HepG2 (cell line): ENCODE data around the gene ZNF563. TPM values are rescaled to one million over a fixed set of nuclear protein-coding genes. Genes with fewer than 3 reads are reported as not detected.

ENCODE experiments used
- ATM ChIP-seq: fragments of 450-650 bp; IDR thresholded peaks from 2 replicates; pipeline ENCODE4 v1.7.1; 2017; ENCODE audit warnings: mild to moderate bottlenecking, borderline replicate concordance
- CCDC6 ChIP-seq: sonication (generic); formaldehyde crosslinking; IDR thresholded peaks from 2 replicates; pipeline ENCODE4 v1.8.1; 2022; ENCODE audit warnings: mild to moderate bottlenecking, missing genetic modification reagents, moderate library complexity
- CEBPZ ChIP-seq: IDR thresholded peaks from 2 replicates; pipeline ENCODE4 v1.6.1; 2012; ENCODE audit warnings: low read length, improper control_type of control experiment
- DR1 ChIP-seq: sonication (generic); formaldehyde crosslinking; IDR thresholded peaks from 2 replicates; pipeline ENCODE4 v1.8.0; 2021; ENCODE audit warnings: mild to moderate bottlenecking, missing genetic modification reagents, inconsistent platforms
- ETV6 ChIP-seq: sonication (generic); formaldehyde crosslinking; conservative IDR thresholded peaks from 2 replicates; pipeline ENCODE4 v1.4.0; 2020; ENCODE audit warnings: missing genetic modification reagents
- HDAC2 ChIP-seq: sonication (generic); formaldehyde crosslinking; IDR thresholded peaks from 2 replicates; pipeline ENCODE4 v1.4.0; 2020; ENCODE audit warnings: missing genetic modification reagents
- MEF2D ChIP-seq: sonication (generic); formaldehyde crosslinking; IDR thresholded peaks from 2 replicates; pipeline ENCODE4 v1.5.1; 2020; ENCODE audit warnings: mild to moderate bottlenecking, missing genetic modification reagents
- MXD3 ChIP-seq: IDR thresholded peaks from 2 replicates; pipeline ENCODE4 v1.6.1; 2016; ENCODE audit warnings: mild to moderate bottlenecking, missing biosample characterization, missing genetic modification reagents
- RELA ChIP-seq: sonication (generic); formaldehyde crosslinking; IDR thresholded peaks from 2 replicates; pipeline ENCODE4 v1.4.0; 2020; ENCODE audit warnings: missing genetic modification reagents
- SAP130 ChIP-seq: IDR thresholded peaks from 2 replicates; pipeline ENCODE4 v1.6.1; 2016; ENCODE audit warnings: low read depth
- SMAD3 ChIP-seq: sonication (generic); formaldehyde crosslinking; IDR thresholded peaks from 2 replicates; pipeline ENCODE4 v1.4.0; 2020; ENCODE audit warnings: missing genetic modification reagents
- SNAPC2 ChIP-seq: sonication (generic); formaldehyde crosslinking; IDR thresholded peaks from 2 replicates; pipeline ENCODE4 v1.8.1; 2022; ENCODE audit warnings: mild to moderate bottlenecking, missing genetic modification reagents
- TBL1XR1 ChIP-seq: fragments of 150-350 bp; IDR thresholded peaks from 2 replicates; pipeline ENCODE4 v1.6.1; 2014; ENCODE audit warnings: borderline replicate concordance, low read length; ENCODE audit not compliant: partially characterized antibody
- ZC3H4 ChIP-seq: sonication (generic); formaldehyde crosslinking; IDR thresholded peaks from 2 replicates; pipeline ENCODE4 v1.4.0; 2020; ENCODE audit warnings: missing genetic modification reagents, borderline replicate concordance
- ZFP41 ChIP-seq: sonication (generic); formaldehyde crosslinking; IDR thresholded peaks from 2 replicates; pipeline ENCODE4 v1.4.0; 2020; ENCODE audit warnings: mild to moderate bottlenecking, missing genetic modification reagents, borderline replicate concordance
- ZNF10 ChIP-seq: sonication (generic); formaldehyde crosslinking; IDR thresholded peaks from 2 replicates; pipeline ENCODE4 v1.4.0; 2020; ENCODE audit warnings: mild to moderate bottlenecking, low read depth, missing genetic modification reagents, borderline replicate concordance
- ZNF224 ChIP-seq: sonication (generic); formaldehyde crosslinking; IDR thresholded peaks from 2 replicates; pipeline ENCODE4 v1.5.0; 2020; ENCODE audit warnings: mild to moderate bottlenecking, missing genetic modification reagents
- ZNF234 ChIP-seq: sonication (generic); formaldehyde crosslinking; conservative IDR thresholded peaks from 2 replicates; pipeline ENCODE4 v1.5.1; 2020; ENCODE audit warnings: mild to moderate bottlenecking, missing genetic modification reagents
- ZNF260 ChIP-seq: sonication (generic); formaldehyde crosslinking; IDR thresholded peaks from 2 replicates; pipeline ENCODE4 v1.4.0; 2020; ENCODE audit warnings: missing genetic modification reagents, low read depth, mild to moderate bottlenecking, borderline replicate concordance
- ZNF383 ChIP-seq: sonication (generic); formaldehyde crosslinking; IDR thresholded peaks from 2 replicates; pipeline ENCODE4 v1.4.0; 2020; ENCODE audit warnings: missing genetic modification reagents, mild to moderate bottlenecking, borderline replicate concordance
- polyA plus RNA-seq, 8 experiments: library from polyadenylated mRNA; depleted of rRNA in 3 of 8; stranded (reverse) in 7 of 8; unstranded in 1 of 8; fragments of >200 nt; fragmentation: Illumina TruSeq in 4 of 8; extraction: Trizol in 4 of 8; gene quantifications; 2 replicates each; pipeline versions ENCODE4 v1.2.1 to v1.2.3, GENCODE V29; 2011 to 2016; ENCODE audit warnings: low read depth in 4 of 8, missing spikeins in 1 of 8, mixed read lengths in 1 of 8; ENCODE audit not compliant: insufficient read depth in 1 of 8
- total RNA-seq, 5 experiments: library from RNA; depleted of rRNA; stranded (reverse); fragments of >200 nt; fragmentation: Illumina TruSeq; extraction: Trizol; gene quantifications; 2 replicates each; pipeline ENCODE4 v1.2.3, GENCODE V29; 2016; ENCODE audit warnings: low read depth in 1 of 5
- TF ChIP-seq, protein P1 (sequence below): sonication (generic); formaldehyde crosslinking; IDR thresholded peaks from 2 replicates; pipeline ENCODE4 v1.5.0; 2020; ENCODE audit warnings: mild to moderate bottlenecking, missing genetic modification reagents
- TF ChIP-seq, protein P2 (sequence below): sonication (generic); formaldehyde crosslinking; conservative IDR thresholded peaks from 2 replicates; pipeline ENCODE4 v1.4.0; 2020; ENCODE audit warnings: missing genetic modification reagents
- TF ChIP-seq, protein P3 (sequence below): fragments of 450-650 bp; IDR thresholded peaks from 2 replicates; pipeline ENCODE4 v1.6.1; 2017

Gene ZNF563
- total and polyA plus RNA-seq, 2 of the 13 experiments (the other 11 are each of a cell fraction or from before 2014, with no cell fraction given): 7.5 to 19.5 TPM

- TF ChIP-seq CEBPZ (no peak), DR1 (CRISPR knock-in tag) (peak; percentile 40; the same call in 1 of the 2 replicates), ZC3H4 (no peak), ETV6 (CRISPR knock-in tag) (no peak), ZNF234 (CRISPR knock-in tag) (no peak), ZNF224 (CRISPR knock-in tag) (no peak), ATM (no peak), ZNF10 (CRISPR knock-in tag) (no peak), SAP130 (peak; percentile 95), SNAPC2 (CRISPR knock-in tag) (0 out of 2 replicates have a peak, but pooled peaks have one; percentile 46), HDAC2 (peak; percentile 86), MEF2D (CRISPR knock-in tag) (peak; percentile 46; the same call in 1 of the 2 replicates), RELA (CRISPR knock-in tag) (0 out of 2 replicates have a peak, but pooled peaks have one; percentile 47), SMAD3 (CRISPR knock-in tag) (no peak), MXD3 (CRISPR knock-in tag) (no peak), ZFP41 (no peak), ZNF260 (no peak), ZNF383 (no peak), TBL1XR1 (no peak), CCDC6 (no peak)
- TF ChIP-seq, protein P1, sequence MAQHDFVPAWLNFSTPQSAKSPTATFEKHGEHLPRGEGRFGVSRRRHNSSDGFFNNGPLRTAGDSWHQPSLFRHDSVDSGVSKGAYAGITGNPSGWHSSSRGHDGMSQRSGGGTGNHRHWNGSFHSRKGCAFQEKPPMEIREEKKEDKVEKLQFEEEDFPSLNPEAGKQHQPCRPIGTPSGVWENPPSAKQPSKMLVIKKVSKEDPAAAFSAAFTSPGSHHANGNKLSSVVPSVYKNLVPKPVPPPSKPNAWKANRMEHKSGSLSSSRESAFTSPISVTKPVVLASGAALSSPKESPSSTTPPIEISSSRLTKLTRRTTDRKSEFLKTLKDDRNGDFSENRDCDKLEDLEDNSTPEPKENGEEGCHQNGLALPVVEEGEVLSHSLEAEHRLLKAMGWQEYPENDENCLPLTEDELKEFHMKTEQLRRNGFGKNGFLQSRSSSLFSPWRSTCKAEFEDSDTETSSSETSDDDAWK (CRISPR knock-in tag): no peak
- TF ChIP-seq, protein P2, sequence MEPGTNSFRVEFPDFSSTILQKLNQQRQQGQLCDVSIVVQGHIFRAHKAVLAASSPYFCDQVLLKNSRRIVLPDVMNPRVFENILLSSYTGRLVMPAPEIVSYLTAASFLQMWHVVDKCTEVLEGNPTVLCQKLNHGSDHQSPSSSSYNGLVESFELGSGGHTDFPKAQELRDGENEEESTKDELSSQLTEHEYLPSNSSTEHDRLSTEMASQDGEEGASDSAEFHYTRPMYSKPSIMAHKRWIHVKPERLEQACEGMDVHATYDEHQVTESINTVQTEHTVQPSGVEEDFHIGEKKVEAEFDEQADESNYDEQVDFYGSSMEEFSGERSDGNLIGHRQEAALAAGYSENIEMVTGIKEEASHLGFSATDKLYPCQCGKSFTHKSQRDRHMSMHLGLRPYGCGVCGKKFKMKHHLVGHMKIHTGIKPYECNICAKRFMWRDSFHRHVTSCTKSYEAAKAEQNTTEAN (CRISPR knock-in tag): no peak
- TF ChIP-seq, protein P3, sequence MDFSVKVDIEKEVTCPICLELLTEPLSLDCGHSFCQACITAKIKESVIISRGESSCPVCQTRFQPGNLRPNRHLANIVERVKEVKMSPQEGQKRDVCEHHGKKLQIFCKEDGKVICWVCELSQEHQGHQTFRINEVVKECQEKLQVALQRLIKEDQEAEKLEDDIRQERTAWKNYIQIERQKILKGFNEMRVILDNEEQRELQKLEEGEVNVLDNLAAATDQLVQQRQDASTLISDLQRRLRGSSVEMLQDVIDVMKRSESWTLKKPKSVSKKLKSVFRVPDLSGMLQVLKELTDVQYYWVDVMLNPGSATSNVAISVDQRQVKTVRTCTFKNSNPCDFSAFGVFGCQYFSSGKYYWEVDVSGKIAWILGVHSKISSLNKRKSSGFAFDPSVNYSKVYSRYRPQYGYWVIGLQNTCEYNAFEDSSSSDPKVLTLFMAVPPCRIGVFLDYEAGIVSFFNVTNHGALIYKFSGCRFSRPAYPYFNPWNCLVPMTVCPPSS: no peak
Observed at GRCh38 chr19:12293777-12294248, 39.6 kb downstream of the ZNF563 start (continued).
